Measurements from ENCODE around the gene LAMA5.
A peak's percentile ranks its signal among the peaks of the same experiment; 100 is the strongest.

Gene LAMA5

DNA sequence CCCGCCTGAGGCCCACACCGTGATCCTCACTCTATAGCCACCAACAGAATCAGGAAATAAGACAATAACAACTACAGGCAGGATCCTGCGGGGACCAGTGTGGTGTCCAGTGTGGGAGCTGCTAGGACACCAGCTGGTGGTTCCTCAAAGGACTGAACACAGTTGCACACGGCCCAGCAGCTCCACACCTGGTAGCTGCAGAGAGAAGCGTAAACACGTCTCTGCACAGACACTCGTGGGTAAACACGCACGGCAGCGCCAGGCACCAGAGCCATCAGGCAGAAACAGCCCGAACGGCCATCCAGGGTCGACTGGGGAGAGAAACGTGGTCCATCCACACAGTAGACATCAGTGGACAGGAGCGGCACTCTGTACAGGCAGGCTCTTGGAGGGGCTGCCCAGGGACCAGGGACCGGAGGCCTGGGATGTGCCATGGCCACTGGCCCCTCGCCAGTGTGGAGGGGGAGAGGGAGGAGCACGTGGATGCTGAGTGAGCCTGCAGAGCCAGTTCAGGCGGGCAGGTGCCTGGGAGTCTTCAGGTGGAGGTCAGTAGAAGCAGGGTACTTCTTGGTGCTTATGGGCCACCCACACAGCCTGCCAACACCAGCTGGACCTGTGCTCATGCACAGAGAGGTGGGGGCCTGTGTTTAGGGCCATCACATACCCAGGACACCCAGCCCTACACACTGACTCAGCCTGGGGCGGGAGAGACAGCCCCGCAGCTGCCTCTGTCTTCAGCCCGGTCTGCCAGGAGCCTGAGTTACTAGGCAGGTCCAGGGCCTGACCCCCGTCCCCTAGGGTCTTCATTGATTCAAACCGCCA is 7.4 kb upstream of the LAMA5 start:
- TF ChIP-seq EP300 (IDR thresholded peaks at IDR 0.05; ENCODE audit: borderline replicate concordance) = 0 out of 2 replicates have a peak, but pooled peaks have one; percentile 13
- no peak for TF ChIP-seq CREB1 (IDR thresholded peaks at IDR 0.05; ENCODE audit: low read depth)
- TF ChIP-seq, protein P1, sequence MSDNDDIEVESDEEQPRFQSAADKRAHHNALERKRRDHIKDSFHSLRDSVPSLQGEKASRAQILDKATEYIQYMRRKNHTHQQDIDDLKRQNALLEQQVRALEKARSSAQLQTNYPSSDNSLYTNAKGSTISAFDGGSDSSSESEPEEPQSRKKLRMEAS (IDR thresholded peaks at IDR 0.05) = peak; percentile 84

DNA sequence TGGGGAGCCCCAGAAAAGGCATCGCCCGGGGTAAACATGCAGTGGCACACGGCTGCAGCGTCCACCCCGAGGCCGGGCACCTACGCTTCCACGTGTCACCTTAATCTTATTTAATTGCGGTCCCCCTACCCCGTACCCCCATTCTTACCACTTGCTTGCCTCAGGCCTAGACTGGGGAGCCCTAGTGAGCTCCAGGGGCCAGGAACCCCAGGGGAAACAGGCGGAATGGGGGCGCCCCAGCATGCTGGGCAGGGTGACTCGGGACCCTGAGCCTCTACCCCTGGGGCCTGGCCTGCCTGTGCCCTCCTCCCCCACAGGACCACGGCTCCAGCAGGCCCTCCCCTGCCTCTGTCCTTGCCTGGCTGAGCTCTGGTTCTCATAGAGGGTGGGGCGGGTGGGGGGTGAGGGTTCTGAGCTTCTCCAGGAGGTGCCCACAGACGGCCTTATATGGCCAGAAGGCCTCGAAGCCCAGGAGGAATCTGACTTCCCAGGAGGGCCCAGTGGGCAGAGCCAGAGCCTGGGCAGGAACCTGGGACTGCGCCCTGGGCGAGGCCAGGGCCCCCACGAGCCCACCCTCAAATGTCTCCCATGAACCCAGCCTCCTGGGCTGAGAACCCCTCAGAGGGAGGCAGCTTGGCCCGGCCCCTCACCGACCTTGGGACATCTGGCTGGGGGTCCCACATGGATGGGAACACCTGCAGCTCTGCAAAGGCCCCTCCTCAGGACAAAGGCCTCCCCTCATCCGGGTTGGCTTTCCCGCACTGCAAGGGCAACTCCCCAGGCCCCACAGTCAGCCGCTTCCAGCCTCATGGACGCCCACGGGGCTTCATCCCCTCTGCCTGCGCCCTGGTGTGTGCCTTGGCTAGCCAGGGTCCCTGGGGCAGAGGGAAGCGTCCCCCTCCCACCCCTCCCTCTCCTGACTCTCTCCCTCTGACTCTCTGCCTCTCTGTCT is 5.2 kb upstream of the LAMA5 start:
- TF ChIP-seq TCF12 (IDR thresholded peaks at IDR 0.05; ENCODE audit: low read depth) (0 out of 2 replicates have a peak, but pooled peaks have one; percentile 19), ZBTB7A (IDR thresholded peaks at IDR 0.05; ENCODE audit: low read depth) (peak; percentile 89), YY1 (IDR thresholded peaks at IDR 0.05; ENCODE audit: low read depth) (no peak)

DNA sequence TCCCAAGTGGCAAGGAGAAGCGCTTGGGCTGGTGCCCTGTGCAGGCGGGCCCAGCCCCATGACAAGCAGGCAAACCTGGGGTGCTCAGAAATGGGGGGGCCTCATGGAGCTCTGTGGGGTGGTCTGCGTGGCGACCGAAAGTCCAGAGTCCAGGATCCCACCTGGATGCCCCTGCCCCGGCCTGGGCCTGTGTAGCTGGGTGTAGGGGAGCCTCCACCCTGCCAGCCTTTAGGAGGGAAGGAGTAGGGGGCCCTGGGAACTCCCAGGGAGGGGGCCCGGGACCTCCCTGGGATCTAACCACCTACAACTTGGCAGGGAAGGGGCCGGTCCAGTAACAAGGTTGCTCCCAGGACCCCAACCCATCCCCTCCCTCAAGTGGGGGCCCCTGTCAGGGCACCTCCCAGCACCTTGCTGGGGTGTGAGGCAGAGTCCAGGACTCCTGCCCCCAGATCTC is 4.5 kb upstream of the LAMA5 start:
- 0 out of 2 replicates have a peak, but pooled peaks have one; percentile 26 for TF ChIP-seq ZBTB7A (IDR thresholded peaks at IDR 0.05; ENCODE audit: low read depth)
- no peak for TF ChIP-seq TCF12 (IDR thresholded peaks at IDR 0.05; ENCODE audit: low read depth)
- TF ChIP-seq, protein P2, sequence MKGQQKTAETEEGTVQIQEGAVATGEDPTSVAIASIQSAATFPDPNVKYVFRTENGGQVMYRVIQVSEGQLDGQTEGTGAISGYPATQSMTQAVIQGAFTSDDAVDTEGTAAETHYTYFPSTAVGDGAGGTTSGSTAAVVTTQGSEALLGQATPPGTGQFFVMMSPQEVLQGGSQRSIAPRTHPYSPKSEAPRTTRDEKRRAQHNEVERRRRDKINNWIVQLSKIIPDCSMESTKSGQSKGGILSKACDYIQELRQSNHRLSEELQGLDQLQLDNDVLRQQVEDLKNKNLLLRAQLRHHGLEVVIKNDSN (IDR thresholded peaks at IDR 0.05) = no peak
- no peak for TF ChIP-seq EP300 (IDR thresholded peaks at IDR 0.05; ENCODE audit: borderline replicate concordance)
- TF ChIP-seq TEAD4 (IDR thresholded peaks at IDR 0.05) = no peak
- no peak for TF ChIP-seq FOXM1 (IDR thresholded peaks at IDR 0.05; ENCODE audit: borderline replicate concordance, low read depth)
- TF ChIP-seq CEBPB (IDR thresholded peaks at IDR 0.05) = no peak
- no peak for TF ChIP-seq RAD21 (IDR thresholded peaks at IDR 0.05; ENCODE audit: low read depth)

DNA sequence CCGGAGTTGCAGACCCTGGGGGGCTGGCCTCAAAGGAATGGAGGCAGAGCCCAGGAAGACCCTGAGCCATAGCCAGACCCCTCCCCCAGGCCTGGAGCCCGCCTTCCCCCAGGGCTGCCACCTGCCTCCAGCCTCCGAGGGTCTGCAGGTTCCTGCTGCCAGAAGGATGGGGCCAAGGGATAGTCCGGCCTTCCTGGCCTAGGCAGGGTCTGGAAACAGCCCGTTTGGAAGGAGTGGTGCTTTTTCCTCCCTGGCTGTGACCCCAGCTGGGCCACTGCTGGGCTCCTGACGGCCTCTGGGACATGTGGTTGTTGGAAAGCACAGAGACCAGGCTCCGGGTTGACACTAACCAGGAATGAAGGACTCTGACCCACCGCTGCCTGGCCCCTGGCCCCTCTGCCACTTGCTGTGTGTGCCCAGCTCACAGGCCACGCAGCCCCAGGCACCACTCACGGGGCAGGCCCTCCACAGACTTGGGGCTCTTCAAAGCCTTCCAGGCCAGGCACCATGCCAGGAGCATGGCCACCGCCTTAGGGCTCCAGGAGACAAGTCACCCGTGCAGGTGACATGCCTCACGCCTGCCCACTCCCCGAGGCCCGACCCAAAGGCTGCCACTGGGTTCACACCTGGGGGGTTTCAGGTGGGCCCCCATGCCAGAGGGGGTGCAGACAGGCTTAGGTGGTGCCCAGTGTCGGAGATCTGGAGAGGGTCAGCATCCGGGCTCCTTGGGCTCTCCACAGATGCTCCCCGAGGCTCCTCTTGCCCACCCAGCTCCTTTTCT is 3.9 kb upstream of the LAMA5 start:
- TF ChIP-seq TEAD4 (IDR thresholded peaks at IDR 0.05) = no peak
- TF ChIP-seq, protein P1 (IDR thresholded peaks at IDR 0.05) = peak; percentile 65; the same call in 1 of the 2 replicates
- no peak for TF ChIP-seq EP300 (IDR thresholded peaks at IDR 0.05; ENCODE audit: borderline replicate concordance)
- TF ChIP-seq NFIC (IDR thresholded peaks at IDR 0.05) = peak; percentile 65; the same call in 1 of the 2 replicates
- no peak for TF ChIP-seq ZBTB7A (IDR thresholded peaks at IDR 0.05; ENCODE audit: low read depth)
- 0 out of 2 replicates have a peak, but pooled peaks have one; percentile 15 for TF ChIP-seq YY1 (IDR thresholded peaks at IDR 0.05; ENCODE audit: low read depth)

DNA sequence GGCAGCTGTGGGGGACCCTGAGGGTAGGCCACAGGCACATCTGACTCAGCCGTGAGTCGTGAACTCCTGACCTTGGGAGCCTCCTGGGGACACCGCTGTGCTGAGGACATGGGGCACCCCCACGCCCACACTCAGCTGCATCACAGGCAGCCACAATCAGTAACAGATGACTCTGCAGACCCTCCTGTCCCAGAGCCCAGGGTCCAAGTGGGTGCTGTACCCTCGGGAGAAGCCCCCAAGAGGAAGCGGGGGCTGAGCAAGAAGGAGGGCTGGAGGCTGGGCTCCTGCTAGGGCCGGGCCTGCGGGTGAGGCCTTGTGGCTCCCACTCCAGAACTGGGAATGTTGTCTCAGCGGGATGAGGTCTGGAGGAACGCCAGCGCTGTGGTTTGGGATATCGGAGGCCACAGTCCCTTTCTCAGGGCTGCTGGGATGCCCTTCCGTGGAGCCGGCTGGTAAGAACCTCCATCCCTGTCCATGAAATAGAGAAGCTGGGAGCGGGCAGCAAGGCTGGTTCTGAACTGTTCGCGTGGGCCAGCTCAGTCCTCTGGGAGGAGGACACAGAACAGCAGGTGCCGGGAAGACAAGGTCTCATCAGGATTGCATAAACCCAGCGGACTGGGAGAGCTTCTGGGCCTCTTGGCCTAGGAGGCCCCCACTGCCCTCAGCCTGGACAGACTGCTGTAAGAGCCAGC is 3.1 kb upstream of the LAMA5 start:
- no peak for TF ChIP-seq TAF1 (IDR thresholded peaks at IDR 0.05; ENCODE audit: low read depth)
- TF ChIP-seq ZBTB7A (IDR thresholded peaks at IDR 0.05; ENCODE audit: low read depth) = no peak
- no peak for TF ChIP-seq RAD21 (IDR thresholded peaks at IDR 0.05; ENCODE audit: low read depth)
- peak; percentile 81 for TF ChIP-seq TCF12 (IDR thresholded peaks at IDR 0.05; ENCODE audit: low read depth)
- peak; percentile 68 for TF ChIP-seq NFIC (IDR thresholded peaks at IDR 0.05)
- no peak for TF ChIP-seq CREB1 (IDR thresholded peaks at IDR 0.05; ENCODE audit: low read depth)
- TF ChIP-seq, protein P1 (IDR thresholded peaks at IDR 0.05) = peak; percentile 21; the same call in 1 of the 2 replicates
- TF ChIP-seq CEBPB (IDR thresholded peaks at IDR 0.05) = 0 out of 2 replicates have a peak, but pooled peaks have one; percentile 33
- TF ChIP-seq TEAD4 (IDR thresholded peaks at IDR 0.05) = peak; percentile 51; the same call in 1 of the 2 replicates
- TF ChIP-seq, protein P2 (IDR thresholded peaks at IDR 0.05) = no peak
- TF ChIP-seq, protein P3, sequence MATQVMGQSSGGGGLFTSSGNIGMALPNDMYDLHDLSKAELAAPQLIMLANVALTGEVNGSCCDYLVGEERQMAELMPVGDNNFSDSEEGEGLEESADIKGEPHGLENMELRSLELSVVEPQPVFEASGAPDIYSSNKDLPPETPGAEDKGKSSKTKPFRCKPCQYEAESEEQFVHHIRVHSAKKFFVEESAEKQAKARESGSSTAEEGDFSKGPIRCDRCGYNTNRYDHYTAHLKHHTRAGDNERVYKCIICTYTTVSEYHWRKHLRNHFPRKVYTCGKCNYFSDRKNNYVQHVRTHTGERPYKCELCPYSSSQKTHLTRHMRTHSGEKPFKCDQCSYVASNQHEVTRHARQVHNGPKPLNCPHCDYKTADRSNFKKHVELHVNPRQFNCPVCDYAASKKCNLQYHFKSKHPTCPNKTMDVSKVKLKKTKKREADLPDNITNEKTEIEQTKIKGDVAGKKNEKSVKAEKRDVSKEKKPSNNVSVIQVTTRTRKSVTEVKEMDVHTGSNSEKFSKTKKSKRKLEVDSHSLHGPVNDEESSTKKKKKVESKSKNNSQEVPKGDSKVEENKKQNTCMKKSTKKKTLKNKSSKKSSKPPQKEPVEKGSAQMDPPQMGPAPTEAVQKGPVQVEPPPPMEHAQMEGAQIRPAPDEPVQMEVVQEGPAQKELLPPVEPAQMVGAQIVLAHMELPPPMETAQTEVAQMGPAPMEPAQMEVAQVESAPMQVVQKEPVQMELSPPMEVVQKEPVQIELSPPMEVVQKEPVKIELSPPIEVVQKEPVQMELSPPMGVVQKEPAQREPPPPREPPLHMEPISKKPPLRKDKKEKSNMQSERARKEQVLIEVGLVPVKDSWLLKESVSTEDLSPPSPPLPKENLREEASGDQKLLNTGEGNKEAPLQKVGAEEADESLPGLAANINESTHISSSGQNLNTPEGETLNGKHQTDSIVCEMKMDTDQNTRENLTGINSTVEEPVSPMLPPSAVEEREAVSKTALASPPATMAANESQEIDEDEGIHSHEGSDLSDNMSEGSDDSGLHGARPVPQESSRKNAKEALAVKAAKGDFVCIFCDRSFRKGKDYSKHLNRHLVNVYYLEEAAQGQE (IDR thresholded peaks at IDR 0.05; ENCODE audit: low read depth) = no peak
- TF ChIP-seq EP300 (IDR thresholded peaks at IDR 0.05; ENCODE audit: borderline replicate concordance) = peak; percentile 39; the same call in 1 of the 2 replicates
- TF ChIP-seq YY1 (IDR thresholded peaks at IDR 0.05; ENCODE audit: low read depth) = no peak
- TF ChIP-seq FOXM1 (IDR thresholded peaks at IDR 0.05; ENCODE audit: borderline replicate concordance, low read depth) = no peak
- peak; percentile 30; the same call in 1 of the 2 replicates for TF ChIP-seq EGR1 (IDR thresholded peaks at IDR 0.05)

DNA sequence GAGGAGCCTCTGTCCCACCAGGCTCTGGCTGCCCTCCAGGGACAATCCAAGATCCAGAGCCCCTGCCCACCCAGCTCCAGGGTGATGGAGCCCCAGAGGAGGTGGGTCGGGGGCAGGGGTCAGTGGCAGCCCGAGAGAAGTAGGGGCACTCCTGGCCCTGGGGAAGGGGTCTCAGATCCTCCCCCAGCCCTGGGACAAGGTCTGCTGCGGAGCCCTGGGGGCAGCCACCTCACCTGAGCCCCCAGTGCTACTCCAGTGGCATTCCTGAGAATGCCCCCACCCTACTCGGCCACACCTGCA is 2.7 kb upstream of the LAMA5 start:
- TF ChIP-seq FOXM1 (IDR thresholded peaks at IDR 0.05; ENCODE audit: borderline replicate concordance, low read depth) (no peak), CEBPB (IDR thresholded peaks at IDR 0.05) (no peak), YY1 (IDR thresholded peaks at IDR 0.05; ENCODE audit: low read depth) (no peak), ZBTB7A (IDR thresholded peaks at IDR 0.05; ENCODE audit: low read depth) (peak; percentile 39; the same call in 1 of the 2 replicates), EGR1 (IDR thresholded peaks at IDR 0.05) (no peak), TCF12 (IDR thresholded peaks at IDR 0.05; ENCODE audit: low read depth) (no peak), TAF1 (IDR thresholded peaks at IDR 0.05; ENCODE audit: low read depth) (no peak)
- TF ChIP-seq, protein P1 (IDR thresholded peaks at IDR 0.05) = no peak
- TF ChIP-seq, protein P2 (IDR thresholded peaks at IDR 0.05) = no peak
